Measurements from ENCODE around the gene TRIP4.

DNA sequence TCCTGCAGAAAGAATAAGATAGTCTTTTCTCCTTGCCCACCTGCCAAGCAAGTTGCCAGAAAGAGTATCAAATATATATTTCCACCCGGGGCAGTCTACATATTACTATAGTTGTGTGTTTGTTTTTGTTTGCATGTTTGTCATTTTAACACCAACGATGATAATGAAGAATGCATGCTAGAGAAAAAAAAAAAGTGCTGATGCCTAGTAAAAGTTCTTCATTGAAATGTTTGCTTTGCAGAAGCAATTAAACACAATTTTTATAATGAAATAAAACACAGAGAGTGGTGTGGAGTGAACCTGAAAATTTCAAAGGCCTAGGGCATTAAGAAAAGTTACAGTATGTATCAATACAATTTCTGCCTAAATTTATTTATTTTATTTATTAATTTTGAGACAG is 3.9 kb upstream of the TRIP4 start:
- TF ChIP-seq, protein P1, sequence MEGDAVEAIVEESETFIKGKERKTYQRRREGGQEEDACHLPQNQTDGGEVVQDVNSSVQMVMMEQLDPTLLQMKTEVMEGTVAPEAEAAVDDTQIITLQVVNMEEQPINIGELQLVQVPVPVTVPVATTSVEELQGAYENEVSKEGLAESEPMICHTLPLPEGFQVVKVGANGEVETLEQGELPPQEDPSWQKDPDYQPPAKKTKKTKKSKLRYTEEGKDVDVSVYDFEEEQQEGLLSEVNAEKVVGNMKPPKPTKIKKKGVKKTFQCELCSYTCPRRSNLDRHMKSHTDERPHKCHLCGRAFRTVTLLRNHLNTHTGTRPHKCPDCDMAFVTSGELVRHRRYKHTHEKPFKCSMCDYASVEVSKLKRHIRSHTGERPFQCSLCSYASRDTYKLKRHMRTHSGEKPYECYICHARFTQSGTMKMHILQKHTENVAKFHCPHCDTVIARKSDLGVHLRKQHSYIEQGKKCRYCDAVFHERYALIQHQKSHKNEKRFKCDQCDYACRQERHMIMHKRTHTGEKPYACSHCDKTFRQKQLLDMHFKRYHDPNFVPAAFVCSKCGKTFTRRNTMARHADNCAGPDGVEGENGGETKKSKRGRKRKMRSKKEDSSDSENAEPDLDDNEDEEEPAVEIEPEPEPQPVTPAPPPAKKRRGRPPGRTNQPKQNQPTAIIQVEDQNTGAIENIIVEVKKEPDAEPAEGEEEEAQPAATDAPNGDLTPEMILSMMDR (conservative IDR thresholded peaks at IDR 0.05; ENCODE audit: low read length) = no peak
- no peak for TF ChIP-seq EZH2phosphoT487 (IDR thresholded peaks at IDR 0.05; ENCODE audit: borderline replicate concordance, low read depth, low read length)
